CD4-positive, alpha-beta memory T cell (primary cell): ENCODE data around the gene PRDM1. TPM values are rescaled to one million over a fixed set of nuclear protein-coding genes. Genes with fewer than 3 reads are reported as not detected.

Experiments
- CTCF ChIA-PET: fragments of 350-600 bp; sonication (Branson Sonifier 250); formaldehyde crosslinking; loops from one replicate; lab custom pipeline; 2021; ENCODE audit warnings: inconsistent platforms; ENCODE audit not compliant: partially characterized antibody; lab: Charles Lee
- POLR2A ChIA-PET: fragments of 350-600 bp; sonication (Branson Sonifier 250); formaldehyde crosslinking; loops from one replicate; lab custom pipeline; 2021; ENCODE audit not compliant: partially characterized antibody; lab: Charles Lee
- DNase-seq, 5 donors: peaks; one replicate each; pipeline versions ENCODE4 v3.0.0 to v3.0.0-alpha.2; 2020 to 2022; ENCODE audit warnings: mixed read lengths in 1 of 5
- H3K27ac ChIP-seq: one replicate; pipeline ENCODE4 v1.7.0; 2013; ENCODE audit warnings: low read depth, low read length
- H3K27me3 ChIP-seq: 2 replicates; pipeline ENCODE4 v1.7.0; 2013; ENCODE audit warnings: mild to moderate bottlenecking, low read length, moderate library complexity; ENCODE audit not compliant: insufficient read depth
- H3K36me3 ChIP-seq: 2 replicates; pipeline ENCODE4 v1.7.0; 2013; ENCODE audit warnings: mild to moderate bottlenecking, low read length, moderate library complexity; ENCODE audit not compliant: insufficient read depth
- H3K4me1 ChIP-seq: 2 replicates; pipeline ENCODE4 v1.7.0; 2013; ENCODE audit warnings: mild to moderate bottlenecking, low read length, moderate library complexity; ENCODE audit not compliant: insufficient read depth
- H3K4me3 ChIP-seq, 2 donors: one replicate each; pipeline ENCODE4 v1.7.0; 2013; ENCODE audit warnings: low read length in 2 of 2, mild to moderate bottlenecking in 1 of 2
- H3K9me3 ChIP-seq, 2 donors: one replicate each; pipeline ENCODE4 v1.7.0; 2013; ENCODE audit warnings: low read length in 2 of 2, control low read depth in 1 of 2; ENCODE audit not compliant: control insufficient read depth in 1 of 2
- H3K27ac Mint-ChIP-seq, 7 donors: one replicate each; pipeline ENCODE4 v1.8.0; 2020 to 2021; ENCODE audit warnings: mixed read lengths in 7 of 7, mild to moderate bottlenecking in 6 of 7, inconsistent platforms in 3 of 7, moderate library complexity in 3 of 7
- H3K27me3 Mint-ChIP-seq, 2 donors: one replicate each; pipeline ENCODE4 v1.8.0; 2020 to 2021; ENCODE audit warnings: mixed read lengths in 2 of 2
- H3K36me3 Mint-ChIP-seq, 2 donors: one replicate each; pipeline ENCODE4 v1.8.0; 2020 to 2021; ENCODE audit warnings: mixed read lengths in 2 of 2, inconsistent platforms in 1 of 2, mild to moderate bottlenecking in 1 of 2
- H3K4me1 Mint-ChIP-seq, 4 donors: one replicate each; pipeline ENCODE4 v1.8.0; 2020 to 2021; ENCODE audit warnings: mixed read lengths in 4 of 4, mild to moderate bottlenecking in 1 of 4
- H3K4me3 Mint-ChIP-seq, 8 donors: one replicate each; pipeline ENCODE4 v1.8.0; 2020 to 2021; ENCODE audit warnings: mixed read lengths in 8 of 8, mild to moderate bottlenecking in 7 of 8, moderate library complexity in 6 of 8, inconsistent platforms in 3 of 8
- H3K9me3 Mint-ChIP-seq, 8 donors: one replicate each; pipeline ENCODE4 v1.8.0; 2020 to 2021; ENCODE audit warnings: mixed read lengths in 8 of 8, mild to moderate bottlenecking in 5 of 8, inconsistent platforms in 3 of 8, moderate library complexity in 1 of 8
- intact Hi-C: fragments of 100-400 bp; cut with micrococcal nuclease; formaldehyde crosslinking; loops from one replicate; pipeline ENCODE4 v1.15.1; 2023
- polyA plus RNA-seq, 2 donors: library from polyadenylated mRNA; unstranded; fragments of 300-500 nt; fragmentation: Illumina TruSeq; gene quantifications; one replicate each; pipeline ENCODE4 v1.2.3, GENCODE V29; 2021
- total RNA-seq, 2 experiments: library from RNA; stranded (reverse); gene quantifications; one replicate each; pipeline ENCODE4 v1.2.3, GENCODE V29; 2021

Gene PRDM1
- total and polyA plus RNA-seq, 4 experiments from 2014 or later = 33.4 to 97.0 (median 39.7) TPM

GRCh38 chr6:106094261-106094963 is 8.3 kb downstream of the PRDM1 start:
- H3K27ac Mint-ChIP-seq = peak overlapping the region; percentile 72 to 96 (median 90)
- H3K4me3 Mint-ChIP-seq = peak overlapping the region; percentile 73 to 90 (median 79)
- peaks cover 4% of the 10 kb centered on the region for H3K36me3 ChIP-seq
- ChIA-PET CTCF (interaction anchor here (1.1 to 8.9 kb wide), 7 partner anchors 8 to 129 kb away, joined by 3 to 107 read pairs (median 9); partner anchors contain the start of gene PRDM1), POLR2A (interaction anchor here (0.7 to 9.8 kb wide), 13 partner anchors 10 to 312 kb away, joined by 3 to 177 read pairs (median 4); no protein-coding TSS in a partner anchor)
- peaks cover 55 to 89% (median 70%) of the 10 kb centered on the region in 4 donors for H3K4me1 Mint-ChIP-seq
- H3K27ac ChIP-seq = peak overlapping the region; percentile 38
- H3K36me3 Mint-ChIP-seq = peaks cover 22 to 51% of the 10 kb centered on the region in 2 donors
- peak overlapping the region in 1 of 2 donors; percentile 11 for H3K4me3 ChIP-seq
- H3K27me3 ChIP-seq = no peaks in the 10 kb centered on the region
- peaks cover 76% of the 10 kb centered on the region for H3K4me1 ChIP-seq
- H3K9me3 Mint-ChIP-seq = peaks cover 0 to 2% (median 0%) of the 10 kb centered on the region in 8 donors
- peak; percentile 55 to 65 (median 60) for DNase-seq
- H3K27me3 Mint-ChIP-seq = no peaks in the 10 kb centered on the region
- intact Hi-C loops = no loop called here
- no peaks in the 10 kb centered on the region for H3K9me3 ChIP-seq

- no peak overlapping the region for H3K4me3 ChIP-seq
- H3K27ac Mint-ChIP-seq = peak overlapping the region; percentile 39 to 91 (median 72)
- POLR2A ChIA-PET = interaction anchor here (1.5 to 9.8 kb wide), 7 partner anchors 9 to 102 kb away, joined by 4 to 177 read pairs (median 6); no protein-coding TSS in a partner anchor
- H3K36me3 Mint-ChIP-seq = peaks cover 21 to 52% of the 10 kb centered on the region in 2 donors
- intact Hi-C loops = loop anchor here (5.0 kb wide), 2 partner anchors 303 to 427 kb away; no protein-coding TSS in a partner anchor
- H3K27me3 Mint-ChIP-seq = no peaks in the 10 kb centered on the region
- peaks cover 4% of the 10 kb centered on the region for H3K36me3 ChIP-seq
- H3K4me1 ChIP-seq = peaks cover 71% of the 10 kb centered on the region
- H3K9me3 ChIP-seq = no peaks in the 10 kb centered on the region
- no peaks in the 10 kb centered on the region for H3K27me3 ChIP-seq
- no peak overlapping the region for H3K27ac ChIP-seq
- peak overlapping the region in 4 of 8 donors; percentile 73 to 90 (median 76) for H3K4me3 Mint-ChIP-seq
- peaks cover 51 to 84% (median 65%) of the 10 kb centered on the region in 4 donors for H3K4me1 Mint-ChIP-seq
- CTCF ChIA-PET = interaction anchor here (1.6 to 8.9 kb wide), 4 partner anchors 8 to 128 kb away, joined by 3 to 107 read pairs (median 20); partner anchors contain the start of gene PRDM1
- DNase-seq = no peak
- peaks cover 0 to 2% (median 0%) of the 10 kb centered on the region in 8 donors for H3K9me3 Mint-ChIP-seq
Measured at GRCh38 chr6:106094964-106095335, 8.8 kb downstream of the PRDM1 start.

- peak; percentile 83 to 92 (median 89) for DNase-seq
- Mint-ChIP-seq H3K27ac (peak overlapping the region; percentile 94 to 98 (median 98)), H3K9me3 (peaks cover 0 to 5% (median 0%) of the 10 kb centered on the region in 8 donors), H3K4me1 (peaks cover 46 to 86% (median 60%) of the 10 kb centered on the region in 4 donors), H3K36me3 (peaks cover 38 to 61% of the 10 kb centered on the region in 2 donors), H3K4me3 (peak overlapping the region; percentile 95 to 99 (median 97)), H3K27me3 (no peaks in the 10 kb centered on the region)
- ChIA-PET CTCF (interaction anchor here (1.9 to 8.9 kb wide), 5 partner anchors 11 to 126 kb away, joined by 4 to 107 read pairs (median 18); partner anchors contain the start of gene PRDM1), POLR2A (interaction anchor here (0.6 to 9.8 kb wide), 20 partner anchors 9 to 451 kb away, joined by 3 to 178 read pairs (median 4); partner anchors contain the start of genes ATG5 and PRDM1)
- intact Hi-C loops = loop anchor here (1.0 to 5.0 kb wide), 9 partner anchors 11 to 425 kb away; partner anchors contain the start of genes ATG5 and PRDM1
- peak overlapping the region; percentile 89 to 94 for H3K4me3 ChIP-seq
- H3K36me3 ChIP-seq = peaks cover 4% of the 10 kb centered on the region
- H3K27me3 ChIP-seq = no peaks in the 10 kb centered on the region
- peak overlapping the region; percentile 69 for H3K27ac ChIP-seq
- peaks cover 71% of the 10 kb centered on the region for H3K4me1 ChIP-seq
- no peaks in the 10 kb centered on the region for H3K9me3 ChIP-seq
Measured at GRCh38 chr6:106097411-106098231, 11.5 kb downstream of the PRDM1 start.

- Mint-ChIP-seq H3K27ac (peak overlapping the region; percentile 94 to 98 (median 98)), H3K4me3 (peak overlapping the region; percentile 95 to 99 (median 97)), H3K4me1 (peaks cover 49 to 87% (median 63%) of the 10 kb centered on the region in 4 donors), H3K36me3 (peaks cover 45 to 71% of the 10 kb centered on the region in 2 donors), H3K27me3 (no peaks in the 10 kb centered on the region), H3K9me3 (peaks cover 0 to 5% (median 0%) of the 10 kb centered on the region in 8 donors)
- CTCF ChIA-PET = interaction anchor here (1.0 to 8.9 kb wide), 12 partner anchors 9 to 667 kb away, joined by 3 to 107 read pairs (median 5); partner anchors contain the start of gene PRDM1
- Histone ChIP-seq H3K9me3 (no peaks in the 10 kb centered on the region), H3K27ac (peak overlapping the region; percentile 69), H3K27me3 (no peaks in the 10 kb centered on the region), H3K36me3 (peaks cover 4% of the 10 kb centered on the region), H3K4me3 (peak overlapping the region; percentile 89 to 94), H3K4me1 (peaks cover 71% of the 10 kb centered on the region)
- intact Hi-C loops = loop anchor here (1.0 to 5.0 kb wide), 7 partner anchors 19 to 424 kb away; partner anchors contain the start of gene ATG5
- peak; percentile 83 to 92 (median 88) for DNase-seq
- POLR2A ChIA-PET = interaction anchor here (0.7 to 9.8 kb wide), 28 partner anchors 8 to 452 kb away, joined by 3 to 178 read pairs (median 5); partner anchors contain the start of genes ATG5 and PRDM1
Measured at GRCh38 chr6:106098383-106099234, 12.5 kb downstream of the PRDM1 start.

- no peaks in the 10 kb centered on the region for H3K27me3 ChIP-seq
- peak overlapping the region; percentile 94 to 98 (median 98) for H3K27ac Mint-ChIP-seq
- H3K36me3 ChIP-seq = peaks cover 4% of the 10 kb centered on the region
- POLR2A ChIA-PET = interaction anchor here (0.7 to 9.8 kb wide), 24 partner anchors 8 to 451 kb away, joined by 3 to 178 read pairs (median 5); partner anchors contain the start of gene PRDM1
- H3K27me3 Mint-ChIP-seq = no peaks in the 10 kb centered on the region
- peak overlapping the region; percentile 89 to 94 for H3K4me3 ChIP-seq
- H3K4me1 ChIP-seq = peaks cover 71% of the 10 kb centered on the region
- CTCF ChIA-PET = interaction anchor here (0.8 to 8.9 kb wide), 13 partner anchors 9 to 668 kb away, joined by 3 to 107 read pairs (median 5); partner anchors contain the start of gene PRDM1
- H3K9me3 Mint-ChIP-seq = peaks cover 0 to 5% (median 0%) of the 10 kb centered on the region in 8 donors
- peaks cover 48 to 74% of the 10 kb centered on the region in 2 donors for H3K36me3 Mint-ChIP-seq
- no peak for DNase-seq
- H3K27ac ChIP-seq = peak overlapping the region; percentile 69
- H3K4me1 Mint-ChIP-seq = peaks cover 48 to 87% (median 62%) of the 10 kb centered on the region in 4 donors
- intact Hi-C loops = loop anchor here (2.0 to 5.0 kb wide), 4 partner anchors 64 to 423 kb away; partner anchors contain the start of gene ATG5
- peak overlapping the region; percentile 95 to 99 (median 97) for H3K4me3 Mint-ChIP-seq
- no peaks in the 10 kb centered on the region for H3K9me3 ChIP-seq
Measured at GRCh38 chr6:106099235-106099537, 13.1 kb downstream of the PRDM1 start.
